IMR-90 (cell line): Measurements from ENCODE around the gene FFAR2. TPM values are rescaled to one million over a fixed set of nuclear protein-coding genes. Genes with fewer than 3 reads are reported as not detected.

ENCODE experiments used
- ATAC-seq: fragments of 200-7000 bp; cut with Tn5 transposase; 2 replicates; pipeline ENCODE4 v1.9.1; 2020; ENCODE audit warnings: low read depth, mild to moderate bottlenecking, moderate library complexity
- BruUV-seq: library from RNA; stranded (reverse); fragments of 400-500 nt; replicated peaks from 2 replicates; lab custom pipeline; 2021; lab: Mats Ljungman, UMichigan
- CTCF ChIA-PET: fragments of 300-600 bp; formaldehyde crosslinking; extraction: SDS; loops from one replicate; lab custom pipeline; 2021; ENCODE audit warnings: antibody characterized with exemption; lab: Yijun Ruan, JAX
- POLR2A ChIA-PET: fragments of 300-600 bp; sonication (Branson Sonifier 250); formaldehyde crosslinking; loops from one replicate; lab custom pipeline; 2022; ENCODE audit warnings: antibody characterized with exemption; ENCODE audit not compliant: unreplicated experiment; lab: Charles Lee
- DNase-seq: peaks from one replicate; pipeline ENCODE4 v3.0.0; 2013
- H2AFZ ChIP-seq: replicated peaks from 2 replicates; pipeline ENCODE3; 2013; ENCODE audit warnings: low read length, mild to moderate bottlenecking; ENCODE audit not compliant: poor library complexity
- H2AK5ac ChIP-seq: 2 replicates; pipeline ENCODE4 v1.6.1; 2013; ENCODE audit warnings: low read depth, low read length, inconsistent platforms
- H2AK9ac ChIP-seq: replicated peaks from 2 replicates; pipeline ENCODE3; 2013; ENCODE audit warnings: mild to moderate bottlenecking, low read depth, low read length, moderate library complexity; ENCODE audit not compliant: poor library complexity
- H2BK120ac ChIP-seq: 2 replicates; pipeline ENCODE4 v1.6.1; 2013; ENCODE audit warnings: low read depth, low read length, inconsistent platforms
- H2BK15ac ChIP-seq: 3 replicates; pipeline ENCODE4 v1.6.1; 2013; ENCODE audit warnings: low read depth, low read length, inconsistent platforms
- H2BK20ac ChIP-seq: 2 replicates; pipeline ENCODE4 v1.6.1; 2013; ENCODE audit warnings: low read depth, mild to moderate bottlenecking, inconsistent platforms, low read length, moderate library complexity
- H2BK5ac ChIP-seq: 2 replicates; pipeline ENCODE4 v1.6.1; 2013; ENCODE audit warnings: mild to moderate bottlenecking, low read depth, low read length, inconsistent platforms; ENCODE audit not compliant: poor library complexity, severe bottlenecking
- H3K14ac ChIP-seq: replicated peaks from 2 replicates; pipeline ENCODE4 v1.6.1; 2013; ENCODE audit warnings: low read depth, low read length, inconsistent platforms
- H3K18ac ChIP-seq: 2 replicates; pipeline ENCODE4 v1.6.1; 2013; ENCODE audit warnings: low read depth, low read length, control low read depth
- H3K23ac ChIP-seq: 2 replicates; pipeline ENCODE4 v1.6.1; 2013; ENCODE audit warnings: low read depth, low read length, inconsistent platforms
- H3K27ac ChIP-seq: 2 replicates; pipeline ENCODE4 v1.5.1; 2013; ENCODE audit warnings: mild to moderate bottlenecking, control low read depth, low read length; ENCODE audit not compliant: insufficient read depth
- H3K27me3 ChIP-seq: 2 replicates; pipeline ENCODE4 v1.6.1; 2013; ENCODE audit warnings: low read length; ENCODE audit not compliant: control insufficient read depth, insufficient read depth
- H3K36me3 ChIP-seq: 2 replicates; pipeline ENCODE4 v1.6.1; 2013; ENCODE audit warnings: low read length, mixed read lengths; ENCODE audit not compliant: control insufficient read depth, insufficient read depth
- H3K4ac ChIP-seq: 2 replicates; pipeline ENCODE4 v1.6.1; 2013; ENCODE audit warnings: low read depth, low read length, inconsistent platforms
- H3K4me1 ChIP-seq: 2 replicates; pipeline ENCODE4 v1.6.1; 2013; ENCODE audit warnings: low read length, mixed read lengths; ENCODE audit not compliant: control insufficient read depth, insufficient read depth
- H3K4me2 ChIP-seq: 2 replicates; pipeline ENCODE4 v1.6.1; 2013; ENCODE audit warnings: low read depth, mild to moderate bottlenecking, control low read depth, low read length, moderate library complexity
- H3K4me3 ChIP-seq: 2 replicates; pipeline ENCODE4 v1.5.1; 2013; ENCODE audit warnings: low read depth, mild to moderate bottlenecking, control low read depth, low read length, moderate library complexity; ENCODE audit not compliant: insufficient read depth
- H3K56ac ChIP-seq: 2 replicates; pipeline ENCODE4 v1.6.1; 2013; ENCODE audit warnings: low read length, inconsistent platforms; ENCODE audit not compliant: insufficient read depth; ENCODE audit errors: extremely low read depth
- H3K79me1 ChIP-seq, 2 experiments: 2 replicates each; pipeline ENCODE4 v1.6.1; 2013; ENCODE audit warnings: low read length in 2 of 2, inconsistent platforms in 1 of 2, low read depth in 1 of 2
- H3K9ac ChIP-seq: 2 replicates; pipeline ENCODE4 v1.6.1; 2013; ENCODE audit warnings: low read depth, low read length, control low read depth
- H3K9me1 ChIP-seq: 2 replicates; pipeline ENCODE4 v1.6.1; 2013; ENCODE audit warnings: low read length, inconsistent platforms; ENCODE audit not compliant: insufficient read depth
- H3K9me3 ChIP-seq: 2 replicates; pipeline ENCODE4 v1.6.1; 2013; ENCODE audit warnings: low read length; ENCODE audit not compliant: control insufficient read depth, insufficient read depth
- H4K20me1 ChIP-seq: 2 replicates; pipeline ENCODE4 v1.6.1; 2013; ENCODE audit warnings: low read length, inconsistent platforms; ENCODE audit not compliant: insufficient read depth
- H4K5ac ChIP-seq: 2 replicates; pipeline ENCODE4 v1.6.1; 2013; ENCODE audit warnings: mild to moderate bottlenecking, low read depth, low read length, control low read depth
- H4K8ac ChIP-seq, 2 experiments: 2 replicates each; pipeline ENCODE4 v1.6.1; 2013; ENCODE audit warnings: low read depth in 2 of 2, low read length in 2 of 2, control low read depth in 1 of 2, inconsistent platforms in 1 of 2
- H4K91ac ChIP-seq: 2 replicates; pipeline ENCODE4 v1.6.1; 2013; ENCODE audit warnings: low read depth, low read length, inconsistent platforms; ENCODE audit not compliant: insufficient read depth
- CHD1 ChIP-seq: IDR thresholded peaks from 2 replicates; pipeline ENCODE4 v1.6.1; 2012; ENCODE audit warnings: low read depth, low read length, improper control_type of control experiment
- CTCF ChIP-seq: conservative IDR thresholded peaks from 2 replicates; pipeline ENCODE4 v1.5.1; 2012; ENCODE audit warnings: mild to moderate bottlenecking, low read depth, low read length, improper control_type of control experiment
- MAFK ChIP-seq: IDR thresholded peaks from 2 replicates; pipeline ENCODE4 v1.6.1; 2012; ENCODE audit warnings: low read depth, low read length, improper control_type of control experiment
- MAZ ChIP-seq: IDR thresholded peaks from 2 replicates; pipeline ENCODE4 v1.6.1; 2012; ENCODE audit warnings: low read depth, mild to moderate bottlenecking, low read length, improper control_type of control experiment, moderate library complexity, borderline replicate concordance
- RAD21 ChIP-seq: IDR thresholded peaks from 2 replicates; pipeline ENCODE4 v1.6.1; 2012; ENCODE audit warnings: low read length, improper control_type of control experiment
- RCOR1 ChIP-seq: IDR thresholded peaks from 2 replicates; pipeline ENCODE4 v1.6.1; 2012; ENCODE audit warnings: mild to moderate bottlenecking, low read length, improper control_type of control experiment; ENCODE audit not compliant: insufficient replicate concordance
- RFX5 ChIP-seq: IDR thresholded peaks from 2 replicates; pipeline ENCODE4 v1.8.0; 2012; ENCODE audit warnings: low read depth, mild to moderate bottlenecking, low read length, moderate library complexity
- USF2 ChIP-seq: fragments of 150-350 bp; IDR thresholded peaks from 2 replicates; pipeline ENCODE4 v1.6.1; 2017; ENCODE audit warnings: mild to moderate bottlenecking, antibody characterized with exemption, low read length, low read depth
- WGBS, 2 experiments: methylation state at CpG; one replicate each; pipeline versions ENCODE4 v1.1.5 to v1.1.7; 2013; ENCODE audit warnings: missing lambda C conversion rate in 2 of 2; ENCODE audit not compliant: insufficient read length in 1 of 2; ENCODE audit errors: extremely low coverage in 2 of 2; 5-methylcytosine and 5-hydroxymethylcytosine counted together
- dilution Hi-C: fragments of 300-500 bp; cut with HindIII; formaldehyde crosslinking; loops from one replicate; pipeline ENCODE4 v1.14.3; 2018; ENCODE audit warnings: low sequenced_read_pairs; ENCODE audit not compliant: unreplicated experiment
- in situ Hi-C: fragments of 300-500 bp; cut with MboI; formaldehyde crosslinking; loops from 3 replicates; pipeline ENCODE4 v1.14.3; 2019; ENCODE audit warnings: low sequenced_read_pairs, inconsistent platforms, mixed read lengths
- intact Hi-C: fragments of 100-400 bp; cut with micrococcal nuclease; formaldehyde crosslinking; loops from 2 replicates; pipeline ENCODE4 v1.10.0; 2022
- polyA plus RNA-seq, 3 experiments: library from polyadenylated mRNA; depleted of rRNA; stranded (reverse); fragments of >200 nt; gene quantifications; 2 replicates each; pipeline ENCODE4 v1.2.3, GENCODE V29; 2012; ENCODE audit warnings: low replicate concordance in 1 of 3
- total RNA-seq: library from RNA; depleted of rRNA; stranded (reverse); fragments of >200 nt; gene quantifications from 2 replicates; pipeline ENCODE4 v1.2.3, GENCODE V29; 2012

The FFAR2 gene
- total and polyA plus RNA-seq, 2 of the 4 experiments (the other 2 are of a cell fraction), result not detected

DNA sequence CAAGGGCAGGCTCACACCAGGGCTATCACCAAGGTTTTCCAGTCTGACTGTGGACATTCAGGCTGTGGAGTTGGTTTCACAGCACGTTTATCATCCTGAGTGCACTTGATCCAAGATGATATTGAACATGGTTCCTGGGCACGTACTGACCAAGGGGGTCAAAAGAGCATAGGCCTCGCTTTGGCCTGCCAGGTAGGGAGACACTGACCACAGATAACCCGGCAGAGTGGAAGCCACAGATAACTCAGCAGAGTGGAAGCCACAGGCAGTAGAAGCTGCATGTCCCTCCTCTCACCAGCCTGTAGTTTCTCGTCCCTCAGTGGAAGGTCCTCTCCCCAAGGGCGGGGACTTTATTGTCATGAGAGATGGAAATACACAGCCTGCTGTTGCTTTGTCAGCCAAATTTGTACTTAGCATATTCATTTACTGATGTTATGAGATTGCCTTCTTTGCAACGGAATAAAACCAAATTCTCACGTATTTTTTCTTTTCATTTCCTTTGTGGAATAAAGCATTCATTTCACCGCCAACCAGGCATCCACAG lies 51.0 kb downstream of the FFAR2 start:
- POLR2A ChIA-PET, result no interaction called here
- Histone ChIP-seq H3K27ac (no peak overlapping the region), H3K79me1 (no peaks in the 10 kb centered on the region), H3K9ac (no peak overlapping the region), H4K8ac (no peak overlapping the region), H3K14ac (no peak overlapping the region), H4K91ac (no peak overlapping the region), H3K4me3 (no peak overlapping the region), H3K56ac (no peak overlapping the region), H2BK120ac (no peak overlapping the region), H3K4me1 (no peaks in the 10 kb centered on the region), H3K23ac (no peak overlapping the region), H3K9me3 (no peaks in the 10 kb centered on the region), H3K36me3 (no peaks in the 10 kb centered on the region), H2AFZ (no peak overlapping the region), H4K5ac (no peak overlapping the region), H2BK20ac (no peak overlapping the region), H3K18ac (no peak overlapping the region), H3K27me3 (peaks cover 27% of the 10 kb centered on the region), H3K4ac (no peak overlapping the region), H2BK15ac (no peak overlapping the region), H2BK5ac (no peak overlapping the region), H4K20me1 (no peaks in the 10 kb centered on the region), H2AK5ac (no peak overlapping the region), H2AK9ac (no peak overlapping the region), H3K9me1 (no peaks in the 10 kb centered on the region), H3K4me2 (no peak overlapping the region)
- DNase-seq, result no peak
- no peak for ATAC-seq
- 58% methylated on average over 3 of the region's 9 CpGs; no CpG with 5 or more reads in 1 of the 2 experiments for WGBS, 2 experiments
- CTCF ChIA-PET, result no interaction called here
- dilution Hi-C loops (no loop called here), in situ Hi-C loops (no loop called here), intact Hi-C loops (no loop called here)
- BruUV-seq, result no TSS peak
- no peak for TF ChIP-seq RAD21
- no peak for TF ChIP-seq RCOR1
- TF ChIP-seq USF2, result no peak
- TF ChIP-seq CHD1, result no peak
- no peak for TF ChIP-seq MAFK
- no peak for TF ChIP-seq CTCF
- no peak for TF ChIP-seq RFX5
- no peak for TF ChIP-seq MAZ
